HepG2 (cell line): ENCODE measurements around the gene SPATA25. TPM values are rescaled to one million over a fixed set of nuclear protein-coding genes. Genes with fewer than 3 reads are reported as not detected.

Experiments used
- ARNTL ChIP-seq: sonication (generic); formaldehyde crosslinking; IDR thresholded peaks from 2 replicates; pipeline ENCODE4 v1.4.0; 2020; ENCODE audit warnings: mild to moderate bottlenecking, missing genetic modification reagents
- E2F2 ChIP-seq: sonication (generic); formaldehyde crosslinking; IDR thresholded peaks from 2 replicates; pipeline ENCODE4 v1.4.0; 2020; ENCODE audit warnings: missing genetic modification reagents, borderline replicate concordance
- EEA1 ChIP-seq: sonication (generic); formaldehyde crosslinking; IDR thresholded peaks from 2 replicates; pipeline ENCODE4 v1.5.1; 2020; ENCODE audit warnings: mild to moderate bottlenecking, missing genetic modification reagents, borderline replicate concordance
- ETV5 ChIP-seq: IDR thresholded peaks from 2 replicates; pipeline ENCODE4 v1.6.1; 2018; ENCODE audit warnings: missing biosample characterization, missing genetic modification reagents, inconsistent platforms, borderline replicate concordance
- FOXK1 ChIP-seq: sonication (generic); formaldehyde crosslinking; IDR thresholded peaks from 2 replicates; pipeline ENCODE4 v1.4.0; 2020; ENCODE audit warnings: low read depth, missing genetic modification reagents, borderline replicate concordance
- HNF1A ChIP-seq, 2 experiments: sonication (generic) in 1 of 2; formaldehyde crosslinking in 1 of 2; IDR thresholded peaks; 2 replicates each; pipeline versions ENCODE4 v1.4.0 to v1.6.1; 2016 to 2020; ENCODE audit warnings: borderline replicate concordance in 1 of 2, low read depth in 1 of 2, mild to moderate bottlenecking in 1 of 2, missing genetic modification reagents in 1 of 2
- MAFG ChIP-seq: sonication (generic); formaldehyde crosslinking; IDR thresholded peaks from 2 replicates; pipeline ENCODE4 v1.5.1; 2020; ENCODE audit warnings: mild to moderate bottlenecking, missing genetic modification reagents
- MAZ ChIP-seq, 2 experiments: sonication (generic) in 1 of 2; formaldehyde crosslinking in 1 of 2; IDR thresholded peaks; 2 replicates each; pipeline versions ENCODE4 v1.5.0 to v1.6.1; 2012 to 2020; ENCODE audit warnings: low read depth in 2 of 2, mild to moderate bottlenecking in 2 of 2, borderline replicate concordance in 1 of 2, improper control_type of control experiment in 1 of 2, low read length in 1 of 2, missing genetic modification reagents in 1 of 2, moderate library complexity in 1 of 2
- SAP130 ChIP-seq: IDR thresholded peaks from 2 replicates; pipeline ENCODE4 v1.6.1; 2016; ENCODE audit warnings: low read depth
- SMYD3 ChIP-seq: sonication (generic); formaldehyde crosslinking; IDR thresholded peaks from 2 replicates; pipeline ENCODE4 v1.8.1; 2023; ENCODE audit warnings: mild to moderate bottlenecking, missing genetic modification reagents
- SYNCRIP ChIP-seq: fragments of 200-400 bp; formaldehyde crosslinking; IDR thresholded peaks from 2 replicates; pipeline ENCODE4 v1.6.1; 2018; ENCODE audit warnings: mild to moderate bottlenecking, low read depth, low read length; ENCODE audit not compliant: insufficient read depth
- THYN1 ChIP-seq: sonication (generic); formaldehyde crosslinking; IDR thresholded peaks from 2 replicates; pipeline ENCODE4 v1.8.1; 2023; ENCODE audit warnings: low read depth, mild to moderate bottlenecking, moderate library complexity, missing genetic modification reagents, borderline replicate concordance
- TRIM24 ChIP-seq: sonication (generic); formaldehyde crosslinking; IDR thresholded peaks from 2 replicates; pipeline ENCODE4 v1.8.0; 2022; ENCODE audit warnings: mild to moderate bottlenecking, missing genetic modification reagents
- ZNF329 ChIP-seq: sonication (generic); formaldehyde crosslinking; IDR thresholded peaks from 2 replicates; pipeline ENCODE4 v1.9.0; 2021; ENCODE audit warnings: low read depth, mild to moderate bottlenecking, missing genetic modification reagents
- ZNF383 ChIP-seq: sonication (generic); formaldehyde crosslinking; IDR thresholded peaks from 2 replicates; pipeline ENCODE4 v1.4.0; 2020; ENCODE audit warnings: missing genetic modification reagents, mild to moderate bottlenecking, borderline replicate concordance
- ZNF501 ChIP-seq: sonication (generic); formaldehyde crosslinking; IDR thresholded peaks from 2 replicates; pipeline ENCODE4 v1.5.1; 2020; ENCODE audit warnings: mild to moderate bottlenecking, moderate library complexity, missing genetic modification reagents
- ZNF512B ChIP-seq: sonication (generic); formaldehyde crosslinking; IDR thresholded peaks from 2 replicates; pipeline ENCODE4 v1.5.1; 2020; ENCODE audit warnings: missing genetic modification reagents, mild to moderate bottlenecking, borderline replicate concordance
- ZNF550 ChIP-seq: sonication (generic); formaldehyde crosslinking; IDR thresholded peaks from 2 replicates; pipeline ENCODE4 v1.4.0; 2020; ENCODE audit warnings: mild to moderate bottlenecking, missing genetic modification reagents, borderline replicate concordance
- ZNF788 ChIP-seq: sonication (generic); formaldehyde crosslinking; IDR thresholded peaks from 2 replicates; pipeline ENCODE4 v1.5.0; 2020; ENCODE audit warnings: mild to moderate bottlenecking, missing genetic modification reagents, borderline replicate concordance
- ZSCAN25 ChIP-seq: sonication (generic); formaldehyde crosslinking; IDR thresholded peaks from 2 replicates; pipeline ENCODE4 v1.8.0; 2022; ENCODE audit warnings: mild to moderate bottlenecking, missing genetic modification reagents
- polyA plus RNA-seq, 8 experiments: library from polyadenylated mRNA; depleted of rRNA in 3 of 8; stranded (reverse) in 7 of 8; unstranded in 1 of 8; fragments of >200 nt; fragmentation: Illumina TruSeq in 4 of 8; extraction: Trizol in 4 of 8; gene quantifications; 2 replicates each; pipeline versions ENCODE4 v1.2.1 to v1.2.3, GENCODE V29; 2011 to 2016; ENCODE audit warnings: low read depth in 4 of 8, missing spikeins in 1 of 8, mixed read lengths in 1 of 8; ENCODE audit not compliant: insufficient read depth in 1 of 8
- total RNA-seq, 5 experiments: library from RNA; depleted of rRNA; stranded (reverse); fragments of >200 nt; fragmentation: Illumina TruSeq; extraction: Trizol; gene quantifications; 2 replicates each; pipeline ENCODE4 v1.2.3, GENCODE V29; 2016; ENCODE audit warnings: low read depth in 1 of 5

Gene SPATA25
- total and polyA plus RNA-seq, 2 of the 13 experiments (the other 11 are each of a cell fraction or from before 2014, with no cell fraction given): 4.8 to 7.6 TPM

GRCh38 chr20:45925821-45926506, 38.5 kb upstream of the SPATA25 start (continued):
- TF ChIP-seq EEA1 (CRISPR knock-in tag): no peak; the same call in 1 of the 2 replicates
- no peak for TF ChIP-seq ZNF383 (CRISPR knock-in tag)
- TF ChIP-seq SMYD3 (CRISPR knock-in tag): no peak; the same call in 1 of the 2 replicates
- no peak; the same call in 1 of the 2 replicates for TF ChIP-seq SAP130 (CRISPR knock-in tag)
- peak; percentile 44 for TF ChIP-seq ZSCAN25 (CRISPR knock-in tag)
- peak; percentile 57; the same call in 1 of the 2 replicates for TF ChIP-seq FOXK1
- 0 out of 2 replicates have a peak, but pooled peaks have one; percentile 30 for TF ChIP-seq ZNF550 (CRISPR knock-in tag)
- peak; percentile 18; the same call in 1 of the 2 replicates for TF ChIP-seq ZNF788 (CRISPR knock-in tag)
- TF ChIP-seq ZNF512B (CRISPR knock-in tag): no peak
- no peak for TF ChIP-seq E2F2 (CRISPR knock-in tag)
- TF ChIP-seq ETV5 (CRISPR knock-in tag): 0 out of 2 replicates have a peak, but pooled peaks have one; percentile 6
- TF ChIP-seq ARNTL (CRISPR knock-in tag): 0 out of 2 replicates have a peak, but pooled peaks have one; percentile 6
- no peak for TF ChIP-seq ZNF501 (CRISPR knock-in tag)
- no peak for TF ChIP-seq ZNF329 (CRISPR knock-in tag)
- TF ChIP-seq MAZ (IDR thresholded peaks at IDR 0.05; ENCODE audit: borderline replicate concordance, low read depth, low read length): no peak
- no peak for TF ChIP-seq MAZ (CRISPR knock-in tag; IDR thresholded peaks at IDR 0.05; ENCODE audit: low read depth)
- no peak for TF ChIP-seq HNF1A (IDR thresholded peaks at IDR 0.05; ENCODE audit: low read depth)
- TF ChIP-seq HNF1A (CRISPR knock-in tag; IDR thresholded peaks at IDR 0.05; ENCODE audit: borderline replicate concordance): no peak
- no peak for TF ChIP-seq SYNCRIP
- no peak for TF ChIP-seq MAFG
- TF ChIP-seq TRIM24 (CRISPR knock-in tag): no peak
- TF ChIP-seq THYN1 (CRISPR knock-in tag): no peak
